Hematopoietic multipotent progenitor cell treated with erythropoietin and hydrocortisone succinate and interleukin-3 and kit ligand, for 17 days (in vitro differentiated cells): ENCODE results near the gene DSCAML1.

Experiments
- DNase-seq: peaks from one replicate; pipeline ENCODE4 v3.0.0-alpha.2; 2015; ENCODE audit warnings: low spot score

Gene DSCAML1

DNA sequence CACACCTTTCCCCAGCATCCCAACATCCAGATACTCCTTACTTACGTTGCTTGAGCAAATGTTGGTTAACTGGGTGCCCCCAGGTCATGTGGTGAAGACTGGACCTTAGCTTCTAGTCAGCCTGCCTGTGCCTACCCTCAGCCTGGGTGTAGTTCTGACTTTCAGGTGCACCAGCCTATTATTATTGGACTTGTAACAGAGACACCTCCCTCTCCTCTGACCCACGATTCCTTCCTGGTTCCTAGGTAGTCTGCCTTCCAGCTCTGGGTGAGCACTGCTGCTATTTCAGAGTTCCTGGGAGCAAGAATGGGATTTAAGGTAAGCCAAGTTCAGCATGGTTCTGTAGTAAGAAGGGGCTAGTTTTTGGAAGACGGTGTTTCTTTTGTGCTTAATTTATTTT lies 138.2 kb downstream of the DSCAML1 start:
- no peak for DNase-seq

DNA sequence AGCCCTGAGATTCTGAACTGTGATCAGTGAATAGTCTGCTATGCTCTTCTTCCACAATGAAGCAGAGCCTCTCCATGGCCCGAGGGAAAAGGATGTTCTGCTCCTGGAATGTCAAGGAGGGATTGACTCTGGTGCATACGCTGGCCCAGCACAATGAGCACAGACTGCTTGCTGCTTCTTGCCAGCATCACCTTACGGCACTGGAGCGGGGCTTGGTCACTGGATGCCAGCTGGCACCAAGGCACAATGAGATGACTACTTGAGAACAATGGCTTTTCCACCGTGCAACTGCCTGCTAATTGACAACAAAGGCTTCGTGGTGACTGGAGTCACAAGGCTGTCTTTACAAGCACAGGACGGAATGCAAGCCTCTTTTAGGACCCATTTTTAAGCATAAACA lies 139.2 kb downstream of the DSCAML1 start:
- DNase-seq: no peak

DNA sequence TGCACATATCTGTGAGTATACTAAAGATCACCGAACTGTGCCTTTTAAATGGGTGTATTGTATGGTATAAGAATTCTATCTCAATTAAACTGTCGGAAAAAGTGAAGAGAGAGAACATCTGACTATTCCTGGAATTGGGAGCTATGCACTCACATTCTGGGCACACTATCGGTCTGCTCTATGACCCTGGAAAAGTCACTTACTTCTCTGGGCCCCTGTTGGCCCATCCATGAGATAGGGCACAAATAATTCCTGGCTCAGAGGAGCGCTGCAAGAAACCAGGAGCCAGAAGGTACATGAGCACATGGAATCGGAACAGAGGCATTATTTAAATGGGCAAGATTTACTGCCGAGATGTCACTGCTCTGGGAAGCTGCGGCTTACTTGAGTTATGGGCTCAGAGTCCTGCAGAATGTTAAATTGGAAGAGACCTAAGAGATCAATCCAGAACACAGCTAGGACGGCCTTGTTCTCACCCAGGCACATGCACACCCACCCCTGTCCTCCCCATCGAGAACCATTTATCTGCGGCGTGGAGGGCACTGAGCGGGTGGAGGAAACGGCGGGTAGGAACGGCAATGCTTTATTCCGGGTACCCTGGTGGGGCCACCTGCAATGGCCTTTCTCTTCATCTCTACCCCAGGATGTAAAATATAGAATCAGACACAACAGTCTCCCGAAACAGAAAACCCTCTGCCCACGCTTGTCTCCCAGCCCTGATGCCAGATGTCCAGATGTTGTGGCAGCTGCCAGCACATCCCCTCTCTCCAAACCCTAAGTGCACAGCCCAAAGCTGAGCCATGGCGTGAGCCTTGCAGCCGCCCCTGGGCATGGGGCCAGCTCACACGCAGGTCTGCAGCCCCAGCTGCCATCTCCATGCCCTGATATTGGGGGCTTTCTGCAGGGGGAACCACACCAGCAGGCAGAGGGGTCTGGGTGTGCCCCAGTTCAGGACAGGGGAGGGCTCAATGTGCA lies 142.4 kb downstream of the DSCAML1 start:
- DNase-seq: no peak

DNA sequence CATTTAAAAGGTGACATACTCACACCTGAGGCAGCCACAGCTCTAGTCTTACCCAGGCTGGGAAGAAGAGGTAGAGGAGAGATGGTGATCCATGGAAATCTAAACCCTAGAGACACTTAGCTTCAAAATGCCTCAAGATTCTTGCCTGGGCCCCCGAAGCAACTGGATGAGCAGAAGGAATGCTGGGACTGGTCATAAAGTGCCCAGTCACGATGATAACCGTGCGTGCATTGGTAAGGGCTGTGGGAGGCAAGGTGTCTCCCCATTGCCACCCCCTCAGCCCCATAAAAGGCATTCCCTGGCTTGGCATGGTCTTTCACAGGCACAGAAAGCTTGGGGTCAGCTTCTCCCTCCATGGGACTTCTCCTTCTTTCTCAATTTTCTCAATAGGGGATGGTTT lies 144.5 kb downstream of the DSCAML1 start:
- no peak for DNase-seq

DNA sequence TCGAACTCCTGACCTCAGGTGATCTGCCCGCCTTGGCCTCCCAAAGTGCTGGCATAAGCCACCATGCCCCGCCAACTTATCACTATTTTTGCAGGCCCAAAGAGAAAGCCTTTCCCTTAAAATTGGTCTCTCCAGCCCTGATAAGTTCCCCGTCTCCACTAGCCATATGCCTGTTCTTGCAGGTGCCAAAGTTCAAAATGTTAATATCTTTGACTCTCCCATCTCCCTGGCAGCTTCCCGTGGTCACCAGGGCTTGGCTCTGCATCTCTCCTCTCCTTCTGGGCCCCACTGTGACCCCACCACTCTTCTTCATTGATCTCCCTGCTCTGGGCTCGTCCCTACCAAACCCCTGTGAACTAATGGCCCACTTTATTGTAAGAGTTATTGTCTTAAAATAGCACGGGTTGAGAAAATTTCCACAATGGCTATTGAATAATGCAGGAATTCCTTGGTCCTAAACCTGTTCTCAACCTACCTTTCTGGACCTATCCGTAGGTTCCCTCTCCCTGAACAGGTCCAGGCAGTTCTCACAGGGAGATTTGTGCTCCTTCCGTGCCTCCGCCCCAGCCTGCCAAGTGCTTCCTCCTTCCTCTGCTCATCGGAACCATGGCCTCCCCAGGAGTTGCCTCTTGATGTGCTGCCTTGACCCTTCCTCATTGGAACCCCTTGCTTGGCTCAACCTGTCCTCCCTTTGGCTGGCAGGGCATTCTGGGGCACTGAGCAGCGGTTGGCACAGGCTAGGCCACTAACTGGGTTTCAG lies 147.5 kb downstream of the DSCAML1 start:
- no peak for DNase-seq

DNA sequence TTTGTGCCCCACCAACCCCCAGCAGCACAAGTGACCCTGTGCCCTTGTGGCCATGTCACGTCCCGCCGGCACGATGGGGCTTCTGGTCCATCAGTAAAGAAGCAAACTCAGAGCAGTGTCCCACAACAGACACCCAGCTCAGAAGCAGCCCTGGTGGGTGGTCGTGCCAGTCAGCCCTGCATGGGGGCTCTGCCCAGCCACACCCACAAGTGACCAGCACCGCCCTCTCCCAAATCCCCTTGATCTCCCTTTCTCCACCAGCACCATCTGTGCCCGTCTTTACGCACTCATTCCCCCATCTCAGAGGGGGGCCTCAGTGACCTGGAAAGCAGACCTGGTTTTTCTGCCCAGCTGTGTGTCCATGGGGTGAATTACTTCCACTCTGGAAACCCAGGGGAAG lies 149.1 kb downstream of the DSCAML1 start:
- no peak for DNase-seq

DNA sequence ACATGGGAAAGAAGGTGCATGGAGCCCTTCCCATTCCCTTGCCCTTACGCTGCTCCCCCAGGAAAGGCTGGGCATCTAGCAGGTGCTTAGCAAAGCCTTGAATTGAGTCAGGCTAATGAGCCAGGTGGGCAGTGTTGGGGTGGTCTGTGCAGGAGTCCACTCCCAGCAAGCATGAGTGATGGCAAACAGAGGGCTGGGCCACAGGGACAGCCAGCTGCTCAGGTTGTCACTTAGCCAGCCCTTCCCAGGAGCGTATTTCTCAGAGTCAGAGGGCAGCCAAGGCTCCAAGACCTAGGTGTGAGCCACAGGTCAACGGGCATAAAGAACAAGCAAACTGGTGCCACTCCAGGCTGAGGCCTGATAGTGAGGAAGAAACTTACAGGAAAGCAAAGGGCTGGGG lies 149.8 kb downstream of the DSCAML1 start:
- DNase-seq: no peak

DNA sequence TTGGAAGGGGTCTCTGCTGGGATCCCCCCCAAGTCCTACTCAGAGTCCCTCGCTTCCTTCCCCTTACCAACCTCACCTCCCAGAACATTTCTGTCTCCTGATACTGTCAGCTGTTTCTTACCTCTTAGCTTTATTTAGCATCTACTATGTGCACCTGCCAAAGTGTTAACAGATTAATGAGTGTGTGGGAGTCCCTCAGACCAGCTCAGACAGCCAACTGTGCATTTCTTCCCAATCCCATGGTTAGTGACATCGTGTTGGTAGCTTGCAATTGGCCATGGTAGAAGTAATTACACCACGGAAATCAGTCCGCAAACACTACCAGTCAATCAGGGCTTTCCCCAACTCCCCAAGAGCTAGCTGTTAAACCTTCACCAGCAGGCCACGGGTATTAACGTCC lies 150.6 kb downstream of the DSCAML1 start:
- no peak for DNase-seq

DNA sequence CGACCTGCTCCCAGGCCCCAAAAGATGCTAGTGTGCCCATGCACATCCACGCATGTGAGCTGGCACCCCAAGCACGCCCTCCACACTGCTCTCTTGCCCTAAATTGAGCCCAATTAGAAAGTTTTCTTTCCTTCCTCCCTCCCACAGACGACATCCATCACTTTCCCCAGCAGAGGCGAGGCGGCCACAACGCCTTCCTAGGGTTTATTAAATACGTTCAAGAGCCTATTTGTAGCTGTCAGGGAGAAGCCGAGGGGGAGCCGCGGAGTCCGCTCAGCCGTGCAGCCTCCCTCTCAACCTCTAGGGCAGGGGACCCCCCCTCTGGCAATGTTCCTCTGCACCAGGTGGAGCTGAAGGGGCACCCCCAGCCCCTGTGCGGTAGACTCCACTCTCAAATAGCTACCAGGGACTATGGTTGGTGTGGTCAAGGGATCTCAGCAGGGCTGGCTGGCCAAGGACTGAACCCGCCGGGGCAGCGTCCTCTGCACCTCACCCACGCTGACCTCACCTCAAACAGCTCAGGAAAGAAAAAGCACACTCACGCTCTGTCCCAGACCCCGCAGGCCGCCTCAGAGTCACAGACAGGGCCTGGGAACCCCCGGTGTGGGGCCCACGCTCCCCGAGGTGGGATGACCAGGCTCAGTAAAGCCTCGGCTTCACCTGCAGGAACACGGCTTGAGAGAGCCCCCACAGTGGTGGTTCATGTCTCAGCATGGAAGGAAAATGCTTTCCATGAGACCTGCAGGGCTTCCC lies 152.4 kb downstream of the DSCAML1 start:
- DNase-seq: no peak

DNA sequence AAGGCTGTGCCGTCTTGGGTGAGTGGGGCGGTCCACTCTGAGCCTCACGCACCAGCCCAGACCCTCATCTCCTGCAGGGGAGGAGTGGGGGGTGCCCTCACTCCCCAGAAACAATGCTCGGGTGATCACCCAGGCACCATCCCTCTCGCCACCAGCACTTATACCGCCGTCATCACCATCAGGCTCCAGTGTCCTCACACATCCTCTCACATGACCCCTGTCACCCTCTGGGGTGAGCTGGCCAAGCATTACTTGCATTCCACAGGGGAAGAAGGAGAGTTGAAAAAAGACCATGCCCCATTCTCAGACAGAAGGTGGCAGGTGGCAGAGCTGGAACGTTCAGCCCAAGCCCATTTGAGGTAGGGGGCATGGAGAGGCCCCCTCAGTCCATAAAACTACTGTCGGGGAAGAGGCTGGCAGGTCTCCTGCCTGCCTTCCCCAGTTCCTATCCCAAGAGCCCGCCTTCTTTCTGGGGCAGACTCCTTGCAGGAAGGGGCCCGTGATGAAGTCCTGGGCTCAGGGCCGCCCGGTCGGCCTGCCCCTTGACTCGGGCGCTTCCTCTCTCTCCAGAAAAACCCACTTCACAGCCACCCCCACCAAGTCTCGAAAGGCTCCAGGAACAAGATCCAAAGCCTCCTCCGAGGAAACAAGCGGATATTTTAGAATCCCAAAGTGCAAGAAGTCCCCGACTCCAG lies 153.3 kb downstream of the DSCAML1 start:
- no peak for DNase-seq

DNA sequence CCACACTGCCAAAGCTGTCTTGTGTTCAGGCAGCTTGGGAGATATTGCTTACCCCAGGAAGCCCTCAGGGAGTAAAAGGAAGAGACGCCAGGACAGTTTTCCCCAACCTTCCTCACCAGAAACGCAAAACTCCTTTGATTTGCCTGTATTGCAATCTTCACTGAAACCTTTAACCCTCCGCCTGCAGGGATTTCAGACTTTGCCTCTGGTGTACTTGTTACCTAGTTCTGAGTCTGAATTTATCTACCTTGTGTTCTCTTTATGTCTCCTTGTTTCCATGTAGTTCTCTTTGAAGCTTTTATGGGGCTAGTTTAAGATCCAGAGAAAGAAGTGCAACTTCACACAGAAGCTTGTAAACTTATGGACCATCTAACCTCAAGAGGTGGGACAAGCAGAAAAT lies 154.2 kb downstream of the DSCAML1 start:
- no peak for DNase-seq

DNA sequence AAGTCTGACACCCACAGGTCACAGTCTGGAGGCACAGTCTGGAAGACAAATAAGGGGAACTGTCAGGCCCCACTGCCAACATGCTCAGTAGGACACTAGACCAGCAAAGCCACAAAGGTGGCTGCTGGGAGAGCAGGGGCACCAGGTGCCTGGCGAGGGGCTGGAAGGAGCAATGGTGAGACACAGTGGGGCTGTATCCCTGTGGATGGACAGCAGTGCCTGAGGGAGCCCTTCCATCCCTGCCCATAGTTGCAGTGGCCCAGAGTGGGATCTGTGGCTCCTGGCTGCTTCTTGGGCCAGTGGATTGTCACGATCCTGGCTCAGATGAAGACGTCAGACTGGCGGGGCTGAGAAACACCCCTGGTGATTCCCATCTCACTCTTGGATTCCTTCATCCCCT lies 154.6 kb downstream of the DSCAML1 start:
- no peak for DNase-seq

DNA sequence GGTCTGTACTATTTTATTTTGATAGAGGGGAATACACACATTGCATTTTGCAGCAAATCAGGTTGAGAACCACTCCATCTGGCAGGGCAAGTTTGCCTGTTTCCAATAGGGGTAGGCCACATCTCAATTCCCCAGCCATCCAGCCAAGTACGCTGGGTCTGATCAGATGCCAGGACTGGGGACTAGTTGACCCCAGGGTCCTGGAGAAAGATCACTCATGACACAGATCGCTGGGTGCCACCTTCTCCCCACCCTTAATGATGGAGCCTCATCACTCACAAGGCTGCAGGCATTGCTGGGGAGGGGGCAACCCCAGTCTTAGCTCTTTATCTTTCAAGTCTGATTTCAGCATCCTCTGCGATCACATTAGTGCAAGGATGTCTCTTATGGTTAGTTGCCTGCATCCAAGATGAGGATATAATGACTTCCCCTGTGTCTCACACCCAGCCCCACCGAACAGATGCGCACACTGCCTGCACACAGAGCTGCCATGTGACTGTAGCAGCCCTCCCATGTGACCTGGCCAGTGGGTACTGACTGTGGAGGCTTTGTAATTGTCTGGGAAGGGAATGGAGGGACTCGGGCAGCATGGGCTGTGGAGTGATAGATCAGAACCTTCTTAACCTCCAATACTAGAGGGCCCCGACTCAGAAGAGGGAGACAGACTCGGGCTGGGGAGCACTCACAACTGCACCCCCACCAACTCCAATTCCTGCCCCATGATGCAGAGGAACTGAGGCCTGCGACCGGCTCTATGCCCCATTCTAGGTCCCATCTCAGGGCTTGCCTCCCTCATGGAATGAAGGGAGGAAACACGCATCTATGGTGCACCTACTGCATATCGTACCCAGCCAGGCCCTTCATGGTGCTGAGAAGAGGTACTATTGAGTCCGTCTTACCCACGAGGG lies 155.8 kb downstream of the DSCAML1 start:
- no peak for DNase-seq

DNA sequence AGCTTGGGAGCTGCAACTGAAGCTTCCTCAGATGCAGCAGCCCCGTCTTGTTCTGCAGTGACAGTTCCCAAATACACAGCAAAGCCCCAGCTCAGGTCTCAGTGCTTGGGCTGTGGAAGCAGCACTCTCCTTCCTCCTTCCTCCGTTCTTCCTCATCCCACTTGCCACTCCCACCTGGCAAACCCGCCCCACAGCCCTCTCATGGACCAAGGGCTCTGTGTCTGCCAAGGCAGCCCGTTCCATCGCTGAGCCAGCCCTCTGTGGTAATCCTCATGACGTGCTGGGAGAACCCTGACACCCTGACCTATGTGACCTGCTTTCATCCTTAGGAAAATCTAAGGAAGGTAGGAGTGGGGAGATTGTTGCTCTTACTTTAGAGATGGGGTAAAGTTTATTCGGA lies 157.0 kb downstream of the DSCAML1 start:
- no peak for DNase-seq

DNA sequence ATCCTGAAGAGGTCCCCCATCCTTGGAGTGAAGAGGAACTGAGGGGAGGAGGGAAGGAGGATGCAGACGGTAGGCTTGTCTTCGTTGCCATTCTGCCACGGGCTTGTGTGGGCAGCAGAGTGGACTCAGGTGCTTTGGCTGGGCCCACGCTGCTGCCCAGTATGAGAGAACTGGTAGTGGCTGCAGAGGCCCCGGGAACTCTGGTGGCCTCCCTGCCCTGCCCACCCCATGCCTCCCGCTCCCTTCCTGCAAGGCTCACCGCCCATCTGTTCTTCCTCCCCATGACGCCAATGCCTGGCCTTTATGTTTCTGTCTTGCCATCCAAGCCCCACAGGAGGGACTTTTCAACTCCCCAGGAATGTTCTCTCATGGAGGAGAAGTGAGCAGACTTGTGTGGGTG lies 157.4 kb downstream of the DSCAML1 start:
- DNase-seq: no peak

DNA sequence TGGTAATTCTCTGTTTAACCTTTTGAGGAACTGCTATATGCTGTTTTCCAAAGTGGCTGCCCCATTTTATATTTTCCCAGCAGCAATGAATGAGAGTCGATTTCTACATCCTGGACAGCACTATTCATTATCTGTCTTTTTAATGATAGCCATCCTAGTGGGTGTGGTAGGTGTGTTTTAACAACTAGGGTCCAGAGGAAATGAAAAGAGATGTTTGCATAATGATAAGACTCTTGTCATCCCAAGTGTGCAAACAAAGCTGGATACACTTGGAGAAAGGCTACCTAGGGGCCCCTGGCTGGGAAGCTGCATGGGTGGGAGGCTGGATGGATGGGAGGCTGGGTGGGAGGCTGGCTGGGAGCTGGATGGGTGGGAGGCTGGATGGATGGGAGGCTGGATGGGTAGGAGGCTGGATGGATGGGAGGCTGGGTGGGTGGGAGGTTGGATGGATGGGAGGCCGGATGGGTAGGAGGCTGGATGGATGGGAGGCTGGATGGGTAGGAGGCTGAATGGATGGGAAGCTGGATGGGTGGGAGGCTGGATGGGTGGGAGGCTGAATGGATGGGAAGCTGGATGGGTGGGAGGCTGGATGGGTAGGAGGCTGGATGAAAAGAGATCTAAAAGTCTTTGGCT lies 158.0 kb downstream of the DSCAML1 start:
- no peak for DNase-seq

DNA sequence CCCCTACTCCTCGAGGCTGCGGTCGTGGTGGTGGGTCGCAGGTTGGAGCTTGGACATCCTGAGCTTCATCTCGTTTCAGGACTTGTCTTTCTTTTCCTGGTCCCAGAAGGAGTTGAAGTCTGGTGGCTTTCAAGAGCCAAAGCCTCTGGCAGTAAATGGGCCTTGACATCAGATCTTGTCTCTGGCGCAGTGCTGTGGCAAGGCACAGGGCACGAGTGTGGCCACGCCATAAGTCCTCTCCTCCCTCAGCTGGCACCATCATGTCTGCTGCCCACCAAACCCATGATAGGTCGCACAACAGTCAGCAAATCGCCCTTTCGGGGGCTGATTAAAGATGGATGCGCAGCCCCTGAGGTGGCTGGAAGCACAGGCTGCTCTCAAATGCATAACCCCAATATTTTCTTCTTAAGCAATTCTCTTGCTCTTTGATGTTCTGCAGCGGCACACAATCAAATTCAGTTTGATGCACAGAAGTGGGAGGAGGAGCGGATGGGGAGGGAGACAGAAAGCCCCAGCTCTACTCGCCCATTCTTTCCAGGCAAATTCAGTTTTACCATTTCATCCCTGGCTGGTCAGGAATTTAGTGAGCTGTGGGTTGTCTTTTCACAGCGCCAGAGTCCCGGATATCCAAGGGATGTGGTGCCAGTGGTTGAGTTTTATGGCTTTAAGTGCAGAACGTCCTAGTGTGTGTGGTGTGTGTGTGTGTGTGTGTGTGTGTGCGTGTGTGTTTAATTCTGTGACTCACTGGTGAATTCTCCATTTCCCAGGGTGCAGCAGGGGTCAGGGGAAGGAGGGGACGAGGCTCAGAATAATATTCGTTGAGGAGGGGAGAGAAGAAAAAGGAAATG lies 162.0 kb downstream of the DSCAML1 start:
- DNase-seq: no peak

DNA sequence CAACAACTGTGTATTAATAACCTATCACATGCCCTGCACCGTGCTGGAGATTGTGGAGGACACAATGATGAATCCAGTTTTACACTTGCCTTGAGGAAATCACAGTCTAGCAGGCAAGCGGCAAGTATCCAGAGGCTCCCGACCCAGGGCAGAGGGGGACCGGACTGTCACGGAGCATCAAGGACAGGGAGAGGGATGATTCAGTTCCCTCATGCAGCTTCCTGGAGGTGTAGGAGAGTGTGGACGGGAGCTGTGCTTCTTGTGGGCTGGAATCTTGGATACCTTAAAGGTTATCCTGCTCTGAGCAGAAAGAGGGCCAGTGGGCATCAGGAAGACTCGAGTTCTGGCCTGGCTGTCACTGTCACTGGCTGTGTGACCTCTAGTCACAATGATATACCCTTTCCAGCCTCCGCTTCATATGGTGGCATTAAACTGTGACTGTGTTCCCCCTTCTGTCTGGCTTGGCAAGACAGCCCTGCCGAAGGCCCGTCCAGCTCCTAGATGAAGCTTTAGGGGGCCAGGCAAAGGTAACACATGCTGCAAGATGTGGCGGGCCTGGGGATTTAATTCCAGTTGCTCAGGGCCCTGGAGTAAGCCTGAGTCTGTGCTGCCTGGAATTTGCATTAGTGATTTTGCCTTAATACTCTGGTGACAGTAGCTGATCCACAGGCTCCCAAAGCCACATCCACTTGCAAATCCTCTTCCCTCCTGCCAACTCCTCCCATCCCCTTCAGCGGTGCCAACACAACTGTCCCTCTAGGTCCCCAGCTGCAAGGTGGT lies 162.8 kb downstream of the DSCAML1 start:
- no peak for DNase-seq
